HUES64 (cell line): ENCODE measurements around the gene PARD3.

Experiments
- H3K27ac ChIP-seq: 2 replicates; pipeline ENCODE4 v1.7.0; 2013; ENCODE audit warnings: low read depth, low read length, inconsistent platforms
- H3K27me3 ChIP-seq: 2 replicates; pipeline ENCODE4 v1.6.1; 2013; ENCODE audit warnings: mild to moderate bottlenecking, low read length; ENCODE audit not compliant: insufficient read depth
- H3K36me3 ChIP-seq: 2 replicates; pipeline ENCODE4 v1.6.1; 2013; ENCODE audit warnings: mild to moderate bottlenecking, low read length; ENCODE audit not compliant: insufficient read depth
- H3K4me1 ChIP-seq: 2 replicates; pipeline ENCODE4 v1.6.1; 2013; ENCODE audit warnings: mild to moderate bottlenecking, low read length, moderate library complexity; ENCODE audit not compliant: insufficient read depth
- H3K4me3 ChIP-seq: 2 replicates; pipeline ENCODE4 v1.5.1; 2013; ENCODE audit warnings: mild to moderate bottlenecking, low read length, moderate library complexity
- H3K9ac ChIP-seq: 2 replicates; pipeline ENCODE4 v1.6.1; 2013; ENCODE audit warnings: mild to moderate bottlenecking, low read depth, low read length
- H3K9me3 ChIP-seq: 2 replicates; pipeline ENCODE4 v1.6.1; 2013; ENCODE audit warnings: low read depth, low read length; ENCODE audit not compliant: insufficient read depth
- WGBS: fragments of 150-250, 120-280 bp; methylation state at CpG from one replicate; pipeline ENCODE4 v1.1.7; 2013; ENCODE audit warnings: missing lambda C conversion rate; 5-methylcytosine and 5-hydroxymethylcytosine counted together

The PARD3 gene

DNA sequence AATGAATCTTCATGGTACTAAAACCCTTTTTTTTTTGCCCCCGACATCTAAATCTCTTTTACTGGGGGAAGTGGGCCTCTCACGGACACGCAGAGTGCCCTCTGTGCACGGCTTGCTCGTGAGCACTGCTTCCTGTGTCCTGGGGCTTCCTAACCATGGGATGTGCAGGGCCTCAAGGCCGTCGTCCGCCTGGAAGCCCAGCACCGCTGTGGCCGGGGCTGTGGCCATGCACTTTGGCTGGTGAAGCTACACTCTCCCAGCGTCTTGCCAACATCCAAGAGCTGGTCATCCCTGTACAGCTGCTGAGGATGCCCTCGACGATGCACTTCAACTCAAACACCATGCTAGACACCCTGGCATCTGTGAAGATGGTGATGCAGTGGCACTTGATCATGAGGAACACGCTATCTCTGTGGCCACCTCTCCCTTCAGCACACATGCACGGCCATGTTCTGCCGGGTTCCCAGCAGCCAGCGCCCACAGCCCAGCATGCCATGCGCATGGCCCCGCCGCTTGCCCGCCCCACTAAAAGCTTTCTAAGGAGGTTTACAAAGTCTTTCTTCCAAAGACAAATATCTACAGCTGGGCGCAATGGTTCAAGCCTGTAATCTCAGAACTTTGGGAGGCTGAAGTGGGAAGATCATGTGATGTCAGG, 326.5 kb downstream of the PARD3 start:
- H3K4me3 ChIP-seq = no peak overlapping the region
- no peak overlapping the region for H3K9ac ChIP-seq
- H3K27ac ChIP-seq = no peak overlapping the region
- H3K27me3 ChIP-seq = no peaks in the 10 kb centered on the region
- H3K9me3 ChIP-seq = no peaks in the 10 kb centered on the region
- 95% methylated on average over 22 of the region's 22 CpGs for WGBS
- H3K4me1 ChIP-seq = peaks cover 10% of the 10 kb centered on the region; the same call in 1 of the 2 replicates
- no peaks in the 10 kb centered on the region for H3K36me3 ChIP-seq

DNA sequence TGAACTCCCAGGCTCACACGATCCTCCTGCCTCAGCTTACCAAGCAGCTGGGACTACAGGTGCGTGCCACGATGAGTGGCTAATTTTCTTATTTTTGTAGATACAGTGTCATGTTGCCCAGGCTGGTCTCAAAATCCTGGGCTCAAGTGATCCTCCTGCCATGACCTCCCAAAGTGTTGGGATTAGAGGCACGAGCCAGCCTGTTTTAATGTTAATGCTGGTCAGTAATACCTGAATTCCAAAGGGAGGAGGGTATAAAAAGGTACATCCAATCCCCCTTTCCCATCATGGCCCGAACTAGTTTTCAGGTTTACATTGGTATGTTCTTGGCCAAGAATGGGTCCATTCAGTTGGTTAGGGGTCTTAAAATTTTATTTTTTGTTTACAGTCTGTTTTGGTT, 329.1 kb downstream of the PARD3 start:
- Histone ChIP-seq H3K36me3 (no peaks in the 10 kb centered on the region), H3K4me3 (no peak overlapping the region), H3K9ac (no peak overlapping the region), H3K4me1 (peaks cover 10% of the 10 kb centered on the region; the same call in 1 of the 2 replicates), H3K9me3 (no peaks in the 10 kb centered on the region), H3K27me3 (no peaks in the 10 kb centered on the region), H3K27ac (no peak overlapping the region)
- 77% methylated on average over 5 of the region's 5 CpGs for WGBS

DNA sequence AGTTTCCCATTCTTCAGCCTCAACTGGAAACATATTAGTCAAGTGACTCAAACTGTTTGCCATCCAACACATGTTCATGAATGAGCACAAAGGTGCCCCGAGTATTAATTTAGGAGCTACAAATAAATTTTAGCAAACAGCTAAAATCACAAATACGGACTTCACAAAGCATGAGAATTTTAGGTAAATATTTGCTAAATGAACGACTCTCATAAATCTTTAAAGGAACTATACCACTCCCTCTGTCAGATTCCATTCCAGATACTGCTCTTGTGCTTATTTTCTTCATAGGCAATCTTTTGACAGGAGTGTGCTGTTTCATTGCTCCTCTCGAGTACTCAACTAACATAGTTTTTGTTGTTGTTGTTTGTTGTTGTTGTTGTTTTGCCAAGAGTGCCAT, 330.9 kb downstream of the PARD3 start:
- Histone ChIP-seq H3K4me1 (peaks cover 10% of the 10 kb centered on the region; the same call in 1 of the 2 replicates), H3K27me3 (no peaks in the 10 kb centered on the region), H3K4me3 (no peak overlapping the region), H3K9me3 (no peaks in the 10 kb centered on the region), H3K27ac (no peak overlapping the region), H3K9ac (no peak overlapping the region), H3K36me3 (no peaks in the 10 kb centered on the region)
- WGBS = 93% methylated on average over 4 of the region's 4 CpGs

DNA sequence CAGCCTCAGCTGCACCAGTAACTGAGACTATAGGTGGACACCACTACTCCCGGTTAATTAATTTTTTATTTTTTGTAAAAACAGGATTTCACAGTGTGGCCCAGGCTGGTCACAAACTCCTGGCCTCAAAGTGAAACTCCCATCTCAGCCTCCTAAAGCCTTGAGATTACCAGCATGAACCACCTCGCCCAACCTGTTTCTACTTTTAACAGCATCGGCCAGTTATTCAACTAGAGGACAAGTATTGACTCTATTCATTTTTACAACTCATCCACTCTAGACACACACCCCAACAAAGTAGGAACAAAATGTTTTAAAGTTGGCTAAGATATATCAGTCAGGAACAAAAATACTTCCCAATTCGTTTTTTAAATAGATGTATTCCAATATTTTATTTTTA, 334.8 kb downstream of the PARD3 start:
- Histone ChIP-seq H3K9ac (no peak overlapping the region), H3K4me3 (no peak overlapping the region), H3K27me3 (no peaks in the 10 kb centered on the region), H3K36me3 (no peaks in the 10 kb centered on the region), H3K4me1 (no peaks in the 10 kb centered on the region), H3K27ac (no peak overlapping the region), H3K9me3 (no peaks in the 10 kb centered on the region)
- 97% methylated on average over 3 of the region's 4 CpGs for WGBS

DNA sequence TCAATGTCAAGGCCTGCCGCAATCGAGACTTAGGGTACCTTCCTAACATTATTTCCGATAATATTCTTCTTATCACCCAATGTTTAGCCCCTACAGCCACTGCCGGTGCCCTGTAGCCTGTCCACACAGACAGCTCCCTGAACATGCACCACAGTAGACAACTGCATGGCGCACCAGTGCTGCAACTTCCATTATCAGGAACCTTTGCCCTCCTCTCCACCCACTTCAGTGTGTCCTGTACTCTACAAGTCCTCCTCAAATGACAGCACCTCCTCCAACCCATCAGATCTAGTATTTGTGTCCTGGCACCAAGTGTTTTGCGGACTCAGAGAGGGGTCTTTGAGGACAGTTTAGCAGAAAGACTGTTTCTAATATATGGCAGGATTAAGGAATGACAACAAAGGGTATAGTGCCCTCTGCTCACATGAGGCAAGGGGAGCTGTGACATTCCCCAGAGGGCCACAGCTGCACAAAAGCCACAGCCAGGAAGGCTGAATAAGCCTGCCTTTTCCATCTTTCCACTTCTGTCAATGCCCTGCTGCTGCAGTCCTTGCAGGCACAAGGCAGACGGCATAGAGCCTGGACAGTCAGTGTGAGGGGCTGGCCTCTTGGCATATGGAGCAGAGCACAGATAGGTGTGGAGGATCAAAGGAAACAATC, 335.4 kb downstream of the PARD3 start:
- Histone ChIP-seq H3K9ac (no peak overlapping the region), H3K4me1 (no peaks in the 10 kb centered on the region), H3K9me3 (no peaks in the 10 kb centered on the region), H3K4me3 (no peak overlapping the region), H3K36me3 (no peaks in the 10 kb centered on the region), H3K27ac (no peak overlapping the region), H3K27me3 (no peaks in the 10 kb centered on the region)
- WGBS = 95% methylated on average over 7 of the region's 7 CpGs

DNA sequence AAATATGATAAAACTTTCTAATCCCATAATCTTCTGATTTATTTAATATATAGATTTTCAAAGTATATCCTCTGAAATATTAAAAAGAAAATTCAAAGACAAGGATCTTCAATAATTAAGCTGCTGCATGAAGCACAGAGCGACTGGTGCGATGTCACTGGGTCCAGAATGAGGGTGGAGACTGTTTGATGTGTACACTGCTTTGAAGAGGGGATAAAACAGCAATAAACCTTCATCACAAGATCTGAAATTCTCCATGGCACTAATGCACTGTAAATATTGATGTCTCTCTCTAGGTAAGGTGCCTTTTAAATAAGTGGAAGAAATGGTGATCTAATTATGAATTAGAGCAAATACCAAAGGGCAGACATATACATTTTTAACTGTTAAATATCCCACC, 337.8 kb downstream of the PARD3 start:
- Histone ChIP-seq H3K36me3 (no peaks in the 10 kb centered on the region), H3K4me3 (no peak overlapping the region), H3K27me3 (no peaks in the 10 kb centered on the region), H3K9ac (no peak overlapping the region), H3K9me3 (no peaks in the 10 kb centered on the region), H3K27ac (no peak overlapping the region), H3K4me1 (no peaks in the 10 kb centered on the region)
- WGBS = 92% methylated on average over 2 of the region's 2 CpGs

DNA sequence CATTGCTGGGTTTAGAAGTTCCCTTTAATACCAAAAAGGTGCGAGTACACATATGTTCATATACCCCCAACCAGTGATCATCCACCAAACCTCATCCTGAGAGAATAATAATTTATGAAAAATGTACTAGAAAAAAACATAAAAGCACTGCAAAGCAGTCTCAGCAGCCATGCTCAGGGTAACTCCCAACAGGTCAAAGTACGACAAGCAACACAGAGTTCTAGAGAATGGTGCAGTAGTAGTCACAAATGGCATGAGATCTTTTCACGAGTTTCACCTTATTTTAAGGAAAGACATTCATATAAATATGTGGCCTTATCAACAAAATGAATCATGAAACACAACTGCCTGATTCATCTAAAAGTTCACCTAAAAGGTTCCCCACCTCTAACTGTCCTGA, 338.5 kb downstream of the PARD3 start:
- Histone ChIP-seq H3K4me1 (no peaks in the 10 kb centered on the region), H3K4me3 (no peak overlapping the region), H3K36me3 (no peaks in the 10 kb centered on the region), H3K9ac (no peak overlapping the region), H3K27me3 (no peaks in the 10 kb centered on the region), H3K9me3 (no peaks in the 10 kb centered on the region), H3K27ac (no peak overlapping the region)
- WGBS = 98% methylated on average over 2 of the region's 3 CpGs

DNA sequence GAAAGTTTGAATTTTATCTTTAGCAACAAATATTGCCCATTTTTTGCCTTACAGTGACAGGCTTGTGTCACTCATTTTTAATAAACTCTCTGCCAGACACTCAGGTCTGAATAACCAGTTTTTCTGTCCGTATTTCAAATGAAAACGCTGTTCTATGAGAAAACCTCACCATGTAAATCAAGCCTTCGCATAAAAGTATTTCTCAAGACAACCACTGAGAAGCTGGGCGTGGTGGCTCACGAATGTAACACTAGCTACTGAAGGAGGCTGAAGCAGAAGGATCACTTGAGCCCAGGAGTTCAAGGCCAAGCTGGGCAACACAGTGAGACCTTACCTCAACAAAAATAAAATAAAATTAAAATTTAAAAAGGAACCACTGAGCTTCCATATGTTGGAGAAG, 339.3 kb downstream of the PARD3 start:
- Histone ChIP-seq H3K36me3 (no peaks in the 10 kb centered on the region), H3K9me3 (no peaks in the 10 kb centered on the region), H3K27me3 (no peaks in the 10 kb centered on the region), H3K4me3 (no peak overlapping the region), H3K4me1 (no peaks in the 10 kb centered on the region), H3K27ac (no peak overlapping the region), H3K9ac (no peak overlapping the region)
- WGBS = 91% methylated on average over 5 of the region's 5 CpGs

DNA sequence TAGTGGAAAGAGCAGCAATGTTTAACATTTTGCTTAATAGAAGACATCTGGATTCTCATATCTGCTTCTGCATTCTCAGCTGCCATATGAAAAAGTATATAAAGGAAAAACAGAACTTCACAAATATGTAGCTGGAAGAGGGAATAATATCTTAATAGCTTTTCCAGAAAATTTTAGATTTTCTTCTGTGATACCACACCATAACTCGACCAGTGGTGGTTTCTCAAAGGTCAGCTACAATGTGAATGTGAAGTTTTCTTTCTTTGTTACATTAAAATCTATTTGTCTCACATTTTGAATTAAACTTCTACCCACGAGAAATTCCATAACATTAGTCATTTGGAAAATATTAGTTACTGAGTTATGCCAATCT, 339.8 kb downstream of the PARD3 start:
- Histone ChIP-seq H3K36me3 (no peaks in the 10 kb centered on the region), H3K9ac (no peak overlapping the region), H3K9me3 (no peaks in the 10 kb centered on the region), H3K4me3 (no peak overlapping the region), H3K27me3 (no peaks in the 10 kb centered on the region), H3K4me1 (no peaks in the 10 kb centered on the region), H3K27ac (no peak overlapping the region)
- no CpG with 5 or more reads among the region's 2 CpGs for WGBS

DNA sequence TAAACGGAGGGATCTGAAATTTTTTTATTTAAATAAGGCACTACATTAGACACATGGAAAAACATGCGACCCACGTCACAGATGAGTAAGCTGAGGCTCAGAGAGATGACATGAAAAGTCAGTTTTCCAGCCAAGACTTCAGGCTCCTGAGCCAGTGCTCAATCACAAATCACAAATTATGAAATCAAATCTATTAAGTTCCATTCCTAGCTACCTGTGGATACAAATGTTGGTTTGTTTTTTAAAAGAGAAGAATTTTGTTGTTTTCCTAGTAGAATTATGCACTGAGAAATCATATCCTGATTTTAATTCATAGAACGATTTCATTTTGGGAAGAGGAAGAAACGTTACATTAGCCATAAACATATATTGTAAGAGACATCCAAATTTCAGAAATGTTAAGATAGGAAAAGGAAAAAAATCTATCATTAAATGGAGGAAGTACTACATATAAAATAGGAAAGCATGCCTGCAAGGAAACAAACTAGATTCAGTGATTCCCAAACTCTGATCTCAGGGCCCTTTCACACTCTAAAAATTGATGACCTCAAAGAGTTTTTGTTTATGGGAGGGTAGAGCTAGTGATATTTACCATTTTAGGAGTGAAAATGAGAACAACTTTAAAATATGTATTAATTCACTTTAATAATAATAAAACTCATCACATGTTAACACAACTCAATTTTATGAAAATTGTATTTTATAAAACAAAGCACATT, 340.4 kb downstream of the PARD3 start:
- Histone ChIP-seq H3K4me3 (no peak overlapping the region), H3K36me3 (peaks cover 2% of the 10 kb centered on the region; the same call in 1 of the 2 replicates), H3K4me1 (no peaks in the 10 kb centered on the region), H3K9me3 (no peaks in the 10 kb centered on the region), H3K27ac (no peak overlapping the region), H3K9ac (no peak overlapping the region), H3K27me3 (no peaks in the 10 kb centered on the region)
- WGBS = 96% methylated on average over 3 of the region's 5 CpGs

DNA sequence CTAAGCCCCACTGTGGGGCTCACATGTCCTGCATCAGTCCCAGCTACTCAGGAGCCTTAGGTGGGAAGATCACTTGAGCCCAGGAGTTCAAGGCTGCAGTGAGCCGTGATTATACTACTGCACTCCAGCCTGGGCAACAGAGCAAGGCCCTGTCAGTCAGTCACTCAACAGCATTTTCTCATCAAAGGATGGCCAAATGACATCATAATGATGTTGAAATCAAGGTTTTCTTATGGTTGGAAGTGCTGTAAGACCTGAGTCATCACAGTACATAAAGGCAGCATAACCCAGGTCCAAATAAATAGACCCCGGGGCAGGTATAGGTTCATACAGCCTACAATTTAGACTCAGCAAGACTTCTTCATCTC, 341.1 kb downstream of the PARD3 start:
- H3K9me3 ChIP-seq = no peaks in the 10 kb centered on the region
- peaks cover 5% of the 10 kb centered on the region; the same call in 1 of the 2 replicates for H3K36me3 ChIP-seq
- H3K27me3 ChIP-seq = no peaks in the 10 kb centered on the region
- H3K9ac ChIP-seq = no peak overlapping the region
- H3K4me1 ChIP-seq = no peaks in the 10 kb centered on the region
- WGBS = 98% methylated on average over 2 of the region's 2 CpGs
- no peak overlapping the region for H3K4me3 ChIP-seq
- no peak overlapping the region for H3K27ac ChIP-seq
